Loucy (cell line): ENCODE data around the gene MAIP1.

ENCODE experiments used
- H2AFZ ChIP-seq: fragments of 200-600 bp; sonication (generic); 2 replicates; pipeline ENCODE4 v1.6.0; 2016; ENCODE audit warnings: antibody characterized with exemption, mild to moderate bottlenecking, low read length, moderate library complexity
- H3F3A ChIP-seq: fragments of 200-600 bp; 2 replicates; pipeline ENCODE4 v1.6.0; 2016; ENCODE audit warnings: antibody characterized with exemption, low read depth, mild to moderate bottlenecking
- H3K27me3 ChIP-seq: fragments of 200-600 bp; sonication (generic); 2 replicates; pipeline ENCODE4 v1.6.1; 2014; ENCODE audit warnings: low read length, mild to moderate bottlenecking; ENCODE audit not compliant: insufficient read depth, poor library complexity, severe bottlenecking
- H3K36me3 ChIP-seq: fragments of 200-600 bp; sonication (generic); 2 replicates; pipeline ENCODE4 v1.6.1; 2016; ENCODE audit warnings: low read length; ENCODE audit not compliant: insufficient read depth
- H3K4me1 ChIP-seq: fragments of 200-600 bp; sonication (generic); 2 replicates; pipeline ENCODE4 v1.5.1; 2014; ENCODE audit warnings: low read length, mild to moderate bottlenecking; ENCODE audit not compliant: insufficient read depth, poor library complexity, severe bottlenecking
- H3K4me2 ChIP-seq: fragments of 200-600 bp; sonication (generic); 2 replicates; pipeline ENCODE4 v1.6.0; 2014; ENCODE audit warnings: antibody characterized with exemption, low read length, low read depth, mild to moderate bottlenecking; ENCODE audit not compliant: poor library complexity, severe bottlenecking
- H3K4me3 ChIP-seq: fragments of 200-600 bp; sonication (generic); 2 replicates; pipeline ENCODE4 v1.5.1; 2014; ENCODE audit warnings: low read length, mild to moderate bottlenecking, mixed read lengths; ENCODE audit not compliant: poor library complexity, severe bottlenecking
- H3K79me2 ChIP-seq: fragments of 200-600 bp; sonication (generic); 2 replicates; pipeline ENCODE4 v1.6.1; 2014; ENCODE audit warnings: low read length; ENCODE audit not compliant: insufficient read depth
- H3K9ac ChIP-seq: fragments of 200-600 bp; sonication (generic); 2 replicates; pipeline ENCODE4 v1.6.0; 2014; ENCODE audit warnings: mild to moderate bottlenecking, low read depth, low read length, moderate library complexity; ENCODE audit not compliant: poor library complexity, severe bottlenecking
- H3K9me2 ChIP-seq: fragments of 200-600 bp; sonication (generic); replicated peaks from 2 replicates; pipeline ENCODE4 v1.6.1; 2016; ENCODE audit warnings: low read depth, low read length, mixed read lengths
- H3K9me3 ChIP-seq: fragments of 200-600 bp; sonication (generic); 2 replicates; pipeline ENCODE4 v1.6.1; 2014; ENCODE audit warnings: mild to moderate bottlenecking, antibody characterized with exemption, low read length, low read depth; ENCODE audit not compliant: insufficient read depth
- H4K20me1 ChIP-seq: fragments of 200-600 bp; sonication (generic); 2 replicates; pipeline ENCODE4 v1.6.0; 2014; ENCODE audit warnings: antibody characterized with exemption, low read length, mild to moderate bottlenecking; ENCODE audit not compliant: insufficient read depth, poor library complexity, severe bottlenecking
- EZH2phosphoT487 ChIP-seq: fragments of 200-600 bp; IDR thresholded peaks from 2 replicates; pipeline ENCODE4 v1.6.1; 2018; ENCODE audit warnings: antibody characterized with exemption, mild to moderate bottlenecking, moderate library complexity, borderline replicate concordance
- TF ChIP-seq, protein P1 (sequence below): fragments of 200-600 bp; sonication (generic); conservative IDR thresholded peaks from 2 replicates; pipeline ENCODE4 v1.5.1; 2014; ENCODE audit warnings: mild to moderate bottlenecking, antibody characterized with exemption, low read length

Gene MAIP1

DNA sequence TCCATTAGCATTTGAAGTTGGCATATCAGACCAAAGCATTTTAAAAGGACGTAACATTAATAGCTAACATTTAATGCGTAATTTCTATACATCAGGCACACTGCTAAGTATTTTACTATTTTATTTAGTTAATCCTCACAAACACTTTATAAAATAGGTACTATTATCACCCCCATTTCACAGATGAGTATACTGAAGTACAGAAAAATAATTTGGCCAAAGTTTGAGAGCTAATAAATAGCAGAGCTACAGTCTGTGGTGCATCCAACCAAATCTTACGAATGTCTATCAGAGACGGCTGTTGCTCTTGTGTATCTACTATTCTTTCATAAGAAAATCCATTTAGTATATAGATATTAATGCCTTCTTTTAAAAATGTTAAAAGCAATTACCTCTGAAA is 12.0 kb upstream of the MAIP1 start:
- H3K27me3 ChIP-seq, result no peaks in the 10 kb centered on the region
- H3K4me2 ChIP-seq, result no peak overlapping the region
- no peaks in the 10 kb centered on the region for H3F3A ChIP-seq
- peaks cover 44% of the 10 kb centered on the region; the same call in 1 of the 2 replicates for H3K36me3 ChIP-seq
- no peak overlapping the region for H3K4me3 ChIP-seq
- H3K9me2 ChIP-seq, result no peaks in the 10 kb centered on the region
- H3K4me1 ChIP-seq, result no peaks in the 10 kb centered on the region
- no peaks in the 10 kb centered on the region for H3K9me3 ChIP-seq
- no peak overlapping the region for H2AFZ ChIP-seq
- H3K9ac ChIP-seq, result no peak overlapping the region
- peaks cover 2% of the 10 kb centered on the region for H4K20me1 ChIP-seq
- TF ChIP-seq EZH2phosphoT487, result no peak
- TF ChIP-seq, protein P1, sequence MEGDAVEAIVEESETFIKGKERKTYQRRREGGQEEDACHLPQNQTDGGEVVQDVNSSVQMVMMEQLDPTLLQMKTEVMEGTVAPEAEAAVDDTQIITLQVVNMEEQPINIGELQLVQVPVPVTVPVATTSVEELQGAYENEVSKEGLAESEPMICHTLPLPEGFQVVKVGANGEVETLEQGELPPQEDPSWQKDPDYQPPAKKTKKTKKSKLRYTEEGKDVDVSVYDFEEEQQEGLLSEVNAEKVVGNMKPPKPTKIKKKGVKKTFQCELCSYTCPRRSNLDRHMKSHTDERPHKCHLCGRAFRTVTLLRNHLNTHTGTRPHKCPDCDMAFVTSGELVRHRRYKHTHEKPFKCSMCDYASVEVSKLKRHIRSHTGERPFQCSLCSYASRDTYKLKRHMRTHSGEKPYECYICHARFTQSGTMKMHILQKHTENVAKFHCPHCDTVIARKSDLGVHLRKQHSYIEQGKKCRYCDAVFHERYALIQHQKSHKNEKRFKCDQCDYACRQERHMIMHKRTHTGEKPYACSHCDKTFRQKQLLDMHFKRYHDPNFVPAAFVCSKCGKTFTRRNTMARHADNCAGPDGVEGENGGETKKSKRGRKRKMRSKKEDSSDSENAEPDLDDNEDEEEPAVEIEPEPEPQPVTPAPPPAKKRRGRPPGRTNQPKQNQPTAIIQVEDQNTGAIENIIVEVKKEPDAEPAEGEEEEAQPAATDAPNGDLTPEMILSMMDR, result no peak
- H3K79me2 ChIP-seq, result no peaks in the 10 kb centered on the region

- Histone ChIP-seq H3K9ac (no peak overlapping the region), H3K9me2 (no peaks in the 10 kb centered on the region), H4K20me1 (peaks cover 9% of the 10 kb centered on the region), H3K4me1 (no peaks in the 10 kb centered on the region), H3K27me3 (no peaks in the 10 kb centered on the region), H3K36me3 (peaks cover 33% of the 10 kb centered on the region; the same call in 1 of the 2 replicates), H3K79me2 (peaks cover 8% of the 10 kb centered on the region; the same call in 1 of the 2 replicates), H3K4me2 (no peak overlapping the region), H3K4me3 (no peak overlapping the region), H3F3A (no peaks in the 10 kb centered on the region), H3K9me3 (no peaks in the 10 kb centered on the region), H2AFZ (no peak overlapping the region)
- TF ChIP-seq, protein P1, result no peak
- TF ChIP-seq EZH2phosphoT487, result no peak
These were observed 9.2 kb upstream of the MAIP1 start for GRCh38 chr2:199946196-199946595.

GRCh38 chr2:199946836-199947235 is 8.5 kb upstream of the MAIP1 start:
- TF ChIP-seq, protein P1, result no peak
- TF ChIP-seq EZH2phosphoT487, result no peak
- peaks cover 9% of the 10 kb centered on the region; the same call in 1 of the 2 replicates for H3K79me2 ChIP-seq
- H3K4me1 ChIP-seq, result no peaks in the 10 kb centered on the region

More at GRCh38 chr2:199946836-199947235, 8.5 kb upstream of the MAIP1 start:
- H4K20me1 ChIP-seq, result peaks cover 9% of the 10 kb centered on the region
- no peak overlapping the region for H3K4me3 ChIP-seq
- H3K4me2 ChIP-seq, result no peak overlapping the region
- H3K9ac ChIP-seq, result no peak overlapping the region
- H3K27me3 ChIP-seq, result no peaks in the 10 kb centered on the region
- no peak overlapping the region for H2AFZ ChIP-seq
- no peaks in the 10 kb centered on the region for H3K9me3 ChIP-seq
- no peaks in the 10 kb centered on the region for H3K9me2 ChIP-seq
- peaks cover 33% of the 10 kb centered on the region; the same call in 1 of the 2 replicates for H3K36me3 ChIP-seq
- no peaks in the 10 kb centered on the region for H3F3A ChIP-seq
